HepG2 (cell line): ENCODE measurements around the gene TMCC1. TPM values are rescaled to one million over a fixed set of nuclear protein-coding genes. Genes with fewer than 3 reads are reported as not detected.

ENCODE experiments used
- AHR ChIP-seq: IDR thresholded peaks from 2 replicates; pipeline ENCODE4 v1.6.1; 2018; ENCODE audit warnings: missing genetic modification reagents, missing compliant biosample characterization
- ATF7-NPFF ChIP-seq: sonication (generic); formaldehyde crosslinking; IDR thresholded peaks from 2 replicates; pipeline ENCODE4 v1.8.1; 2023; ENCODE audit warnings: mild to moderate bottlenecking, low read depth, missing genetic modification reagents, moderate library complexity
- ELF1 ChIP-seq: sonication (generic); formaldehyde crosslinking; IDR thresholded peaks from 2 replicates; pipeline ENCODE4 v1.4.0; 2020; ENCODE audit warnings: missing genetic modification reagents
- GZF1 ChIP-seq: sonication (generic); formaldehyde crosslinking; IDR thresholded peaks from 2 replicates; pipeline ENCODE4 v1.5.1; 2020; ENCODE audit warnings: mild to moderate bottlenecking, missing genetic modification reagents
- RFX1 ChIP-seq: fragments of 450-650 bp; IDR thresholded peaks from 2 replicates; pipeline ENCODE4 v1.6.1; 2017
- SIX4 ChIP-seq: sonication (generic); formaldehyde crosslinking; IDR thresholded peaks from 2 replicates; pipeline ENCODE4 v1.4.0; 2020; ENCODE audit warnings: missing genetic modification reagents
- SMARCE1 ChIP-seq: fragments of 450-650 bp; IDR thresholded peaks from 2 replicates; pipeline ENCODE4 v1.6.1; 2017; ENCODE audit warnings: borderline replicate concordance
- SP140L ChIP-seq: sonication (generic); formaldehyde crosslinking; IDR thresholded peaks from 2 replicates; pipeline ENCODE4 v1.4.0; 2020; ENCODE audit warnings: missing genetic modification reagents, borderline replicate concordance
- TAF15 ChIP-seq: fragments of 200-400 bp; formaldehyde crosslinking; IDR thresholded peaks from one replicate; pipeline ENCODE4 v1.6.1; 2018; ENCODE audit warnings: mild to moderate bottlenecking, low read depth, low read length; ENCODE audit not compliant: poor library complexity, severe bottlenecking
- TARDBP ChIP-seq: sonication (generic); formaldehyde crosslinking; IDR thresholded peaks from 2 replicates; pipeline ENCODE4 v1.8.0; 2022; ENCODE audit warnings: mild to moderate bottlenecking, missing genetic modification reagents
- THYN1 ChIP-seq: sonication (generic); formaldehyde crosslinking; IDR thresholded peaks from 2 replicates; pipeline ENCODE4 v1.8.1; 2023; ENCODE audit warnings: low read depth, mild to moderate bottlenecking, moderate library complexity, missing genetic modification reagents, borderline replicate concordance
- ZBTB7A ChIP-seq: sonication (generic); formaldehyde crosslinking; IDR thresholded peaks from 2 replicates; pipeline ENCODE4 v1.8.0; 2022; ENCODE audit warnings: mild to moderate bottlenecking, missing genetic modification reagents
- ZBTB7B ChIP-seq: sonication (generic); formaldehyde crosslinking; IDR thresholded peaks from 2 replicates; pipeline ENCODE4 v1.4.0; 2020; ENCODE audit warnings: missing genetic modification reagents
- ZFP36 ChIP-seq: fragments of 150-350 bp; IDR thresholded peaks from 2 replicates; pipeline ENCODE4 v1.6.1; 2018; ENCODE audit warnings: borderline replicate concordance, low read length, low read depth; ENCODE audit not compliant: partially characterized antibody
- ZFP82 ChIP-seq: sonication (generic); formaldehyde crosslinking; IDR thresholded peaks from 2 replicates; pipeline ENCODE4 v1.5.1; 2020; ENCODE audit warnings: mild to moderate bottlenecking, missing genetic modification reagents, borderline replicate concordance
- ZNF205 ChIP-seq: IDR thresholded peaks from 2 replicates; pipeline ENCODE4 v1.6.1; 2018; ENCODE audit warnings: missing biosample characterization, missing genetic modification reagents
- ZNF558 ChIP-seq: sonication (generic); formaldehyde crosslinking; IDR thresholded peaks from 2 replicates; pipeline ENCODE4 v1.9.0; 2022; ENCODE audit warnings: mild to moderate bottlenecking, missing genetic modification reagents, borderline replicate concordance
- polyA plus RNA-seq, 8 experiments: library from polyadenylated mRNA; depleted of rRNA in 3 of 8; stranded (reverse) in 7 of 8; unstranded in 1 of 8; fragments of >200 nt; fragmentation: Illumina TruSeq in 4 of 8; extraction: Trizol in 4 of 8; gene quantifications; 2 replicates each; pipeline versions ENCODE4 v1.2.1 to v1.2.3, GENCODE V29; 2011 to 2016; ENCODE audit warnings: low read depth in 4 of 8, missing spikeins in 1 of 8, mixed read lengths in 1 of 8; ENCODE audit not compliant: insufficient read depth in 1 of 8
- total RNA-seq, 5 experiments: library from RNA; depleted of rRNA; stranded (reverse); fragments of >200 nt; fragmentation: Illumina TruSeq; extraction: Trizol; gene quantifications; 2 replicates each; pipeline ENCODE4 v1.2.3, GENCODE V29; 2016; ENCODE audit warnings: low read depth in 1 of 5
- TF ChIP-seq, protein P1 (sequence below): sonication (generic); formaldehyde crosslinking; conservative IDR thresholded peaks from 2 replicates; pipeline ENCODE4 v1.8.0; 2022; ENCODE audit warnings: low read depth, missing genetic modification reagents
- TF ChIP-seq, protein P2 (sequence below): IDR thresholded peaks from 2 replicates; pipeline ENCODE4 v1.6.1; 2016; ENCODE audit warnings: low read depth, control low read depth
- TF ChIP-seq, protein P3 (sequence below): sonication (generic); formaldehyde crosslinking; IDR thresholded peaks from 2 replicates; pipeline ENCODE4 v1.4.0; 2020; ENCODE audit warnings: mild to moderate bottlenecking, missing genetic modification reagents
- TF ChIP-seq, protein P4 (sequence below): IDR thresholded peaks from 2 replicates; pipeline ENCODE4 v1.6.1; 2016; ENCODE audit warnings: missing compliant biosample characterization, missing genetic modification reagents, borderline replicate concordance
- TF ChIP-seq, protein P5 (sequence below): sonication (generic); formaldehyde crosslinking; IDR thresholded peaks from 2 replicates; pipeline ENCODE4 v1.4.0; 2020; ENCODE audit warnings: missing genetic modification reagents

Gene TMCC1
- total and polyA plus RNA-seq, 2 of the 13 experiments (the other 11 are each of a cell fraction or from before 2014, with no cell fraction given): 12.1 to 264 TPM

DNA sequence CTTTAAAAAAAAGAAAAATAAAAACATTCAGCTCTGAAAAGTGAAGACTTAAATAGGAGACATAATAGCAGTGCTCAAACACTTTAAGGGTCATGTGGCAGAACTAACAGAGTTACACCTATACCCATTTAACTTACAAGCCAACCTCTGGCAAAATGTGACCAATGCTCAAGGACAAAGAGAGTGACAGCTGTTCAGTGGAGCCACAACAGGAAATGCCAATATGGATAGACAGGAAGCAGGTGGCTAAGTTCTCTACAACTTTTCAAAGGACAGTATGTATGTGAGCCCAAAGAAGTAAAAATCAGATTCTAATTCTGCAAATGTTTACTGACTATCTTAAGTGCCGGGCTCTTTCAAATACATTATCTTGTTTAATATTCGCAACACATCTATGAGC, 3.4 kb downstream of the TMCC1 start (continued):
- TF ChIP-seq RFX1: no peak
- TF ChIP-seq, protein P1, sequence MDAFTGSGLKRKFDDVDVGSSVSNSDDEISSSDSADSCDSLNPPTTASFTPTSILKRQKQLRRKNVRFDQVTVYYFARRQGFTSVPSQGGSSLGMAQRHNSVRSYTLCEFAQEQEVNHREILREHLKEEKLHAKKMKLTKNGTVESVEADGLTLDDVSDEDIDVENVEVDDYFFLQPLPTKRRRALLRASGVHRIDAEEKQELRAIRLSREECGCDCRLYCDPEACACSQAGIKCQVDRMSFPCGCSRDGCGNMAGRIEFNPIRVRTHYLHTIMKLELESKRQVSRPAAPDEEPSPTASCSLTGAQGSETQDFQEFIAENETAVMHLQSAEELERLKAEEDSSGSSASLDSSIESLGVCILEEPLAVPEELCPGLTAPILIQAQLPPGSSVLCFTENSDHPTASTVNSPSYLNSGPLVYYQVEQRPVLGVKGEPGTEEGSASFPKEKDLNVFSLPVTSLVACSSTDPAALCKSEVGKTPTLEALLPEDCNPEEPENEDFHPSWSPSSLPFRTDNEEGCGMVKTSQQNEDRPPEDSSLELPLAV: no peak
- no peak for TF ChIP-seq SIX4
- peak; percentile 70 for TF ChIP-seq ELF1 (CRISPR knock-in tag)
- TF ChIP-seq ZBTB7A (CRISPR knock-in tag): no peak
- no peak for TF ChIP-seq ZFP82 (CRISPR knock-in tag)
- no peak for TF ChIP-seq TAF15
- TF ChIP-seq, protein P2, sequence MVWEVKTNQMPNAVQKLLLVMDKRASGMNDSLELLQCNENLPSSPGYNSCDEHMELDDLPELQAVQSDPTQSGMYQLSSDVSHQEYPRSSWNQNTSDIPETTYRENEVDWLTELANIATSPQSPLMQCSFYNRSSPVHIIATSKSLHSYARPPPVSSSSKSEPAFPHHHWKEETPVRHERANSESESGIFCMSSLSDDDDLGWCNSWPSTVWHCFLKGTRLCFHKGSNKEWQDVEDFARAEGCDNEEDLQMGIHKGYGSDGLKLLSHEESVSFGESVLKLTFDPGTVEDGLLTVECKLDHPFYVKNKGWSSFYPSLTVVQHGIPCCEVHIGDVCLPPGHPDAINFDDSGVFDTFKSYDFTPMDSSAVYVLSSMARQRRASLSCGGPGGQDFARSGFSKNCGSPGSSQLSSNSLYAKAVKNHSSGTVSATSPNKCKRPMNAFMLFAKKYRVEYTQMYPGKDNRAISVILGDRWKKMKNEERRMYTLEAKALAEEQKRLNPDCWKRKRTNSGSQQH (CRISPR knock-in tag): no peak
- peak; percentile 37; the same call in 1 of the 2 replicates for TF ChIP-seq TARDBP
- no peak for TF ChIP-seq ZFP36
- TF ChIP-seq SMARCE1: no peak
- no peak for TF ChIP-seq ZNF558 (CRISPR knock-in tag)
- TF ChIP-seq, protein P3, sequence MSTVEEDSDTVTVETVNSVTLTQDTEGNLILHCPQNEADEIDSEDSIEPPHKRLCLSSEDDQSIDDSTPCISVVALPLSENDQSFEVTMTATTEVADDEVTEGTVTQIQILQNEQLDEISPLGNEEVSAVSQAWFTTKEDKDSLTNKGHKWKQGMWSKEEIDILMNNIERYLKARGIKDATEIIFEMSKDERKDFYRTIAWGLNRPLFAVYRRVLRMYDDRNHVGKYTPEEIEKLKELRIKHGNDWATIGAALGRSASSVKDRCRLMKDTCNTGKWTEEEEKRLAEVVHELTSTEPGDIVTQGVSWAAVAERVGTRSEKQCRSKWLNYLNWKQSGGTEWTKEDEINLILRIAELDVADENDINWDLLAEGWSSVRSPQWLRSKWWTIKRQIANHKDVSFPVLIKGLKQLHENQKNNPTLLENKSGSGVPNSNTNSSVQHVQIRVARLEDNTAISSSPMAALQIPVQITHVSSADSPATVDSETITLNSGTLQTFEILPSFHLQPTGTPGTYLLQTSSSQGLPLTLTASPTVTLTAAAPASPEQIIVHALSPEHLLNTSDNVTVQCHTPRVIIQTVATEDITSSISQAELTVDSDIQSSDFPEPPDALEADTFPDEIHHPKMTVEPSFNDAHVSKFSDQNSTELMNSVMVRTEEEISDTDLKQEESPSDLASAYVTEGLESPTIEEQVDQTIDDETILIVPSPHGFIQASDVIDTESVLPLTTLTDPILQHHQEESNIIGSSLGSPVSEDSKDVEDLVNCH (CRISPR knock-in tag): no peak
- no peak for TF ChIP-seq ATF7-NPFF
- no peak for TF ChIP-seq ZBTB7B (CRISPR knock-in tag)
- no peak for TF ChIP-seq ZNF205 (CRISPR knock-in tag)
- TF ChIP-seq AHR: no peak
- TF ChIP-seq, protein P4, sequence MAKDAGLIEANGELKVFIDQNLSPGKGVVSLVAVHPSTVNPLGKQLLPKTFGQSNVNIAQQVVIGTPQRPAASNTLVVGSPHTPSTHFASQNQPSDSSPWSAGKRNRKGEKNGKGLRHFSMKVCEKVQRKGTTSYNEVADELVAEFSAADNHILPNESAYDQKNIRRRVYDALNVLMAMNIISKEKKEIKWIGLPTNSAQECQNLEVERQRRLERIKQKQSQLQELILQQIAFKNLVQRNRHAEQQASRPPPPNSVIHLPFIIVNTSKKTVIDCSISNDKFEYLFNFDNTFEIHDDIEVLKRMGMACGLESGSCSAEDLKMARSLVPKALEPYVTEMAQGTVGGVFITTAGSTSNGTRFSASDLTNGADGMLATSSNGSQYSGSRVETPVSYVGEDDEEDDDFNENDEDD: no peak
- TF ChIP-seq SP140L (CRISPR knock-in tag): no peak
- TF ChIP-seq GZF1: no peak
- TF ChIP-seq THYN1: no peak
- TF ChIP-seq, protein P5, sequence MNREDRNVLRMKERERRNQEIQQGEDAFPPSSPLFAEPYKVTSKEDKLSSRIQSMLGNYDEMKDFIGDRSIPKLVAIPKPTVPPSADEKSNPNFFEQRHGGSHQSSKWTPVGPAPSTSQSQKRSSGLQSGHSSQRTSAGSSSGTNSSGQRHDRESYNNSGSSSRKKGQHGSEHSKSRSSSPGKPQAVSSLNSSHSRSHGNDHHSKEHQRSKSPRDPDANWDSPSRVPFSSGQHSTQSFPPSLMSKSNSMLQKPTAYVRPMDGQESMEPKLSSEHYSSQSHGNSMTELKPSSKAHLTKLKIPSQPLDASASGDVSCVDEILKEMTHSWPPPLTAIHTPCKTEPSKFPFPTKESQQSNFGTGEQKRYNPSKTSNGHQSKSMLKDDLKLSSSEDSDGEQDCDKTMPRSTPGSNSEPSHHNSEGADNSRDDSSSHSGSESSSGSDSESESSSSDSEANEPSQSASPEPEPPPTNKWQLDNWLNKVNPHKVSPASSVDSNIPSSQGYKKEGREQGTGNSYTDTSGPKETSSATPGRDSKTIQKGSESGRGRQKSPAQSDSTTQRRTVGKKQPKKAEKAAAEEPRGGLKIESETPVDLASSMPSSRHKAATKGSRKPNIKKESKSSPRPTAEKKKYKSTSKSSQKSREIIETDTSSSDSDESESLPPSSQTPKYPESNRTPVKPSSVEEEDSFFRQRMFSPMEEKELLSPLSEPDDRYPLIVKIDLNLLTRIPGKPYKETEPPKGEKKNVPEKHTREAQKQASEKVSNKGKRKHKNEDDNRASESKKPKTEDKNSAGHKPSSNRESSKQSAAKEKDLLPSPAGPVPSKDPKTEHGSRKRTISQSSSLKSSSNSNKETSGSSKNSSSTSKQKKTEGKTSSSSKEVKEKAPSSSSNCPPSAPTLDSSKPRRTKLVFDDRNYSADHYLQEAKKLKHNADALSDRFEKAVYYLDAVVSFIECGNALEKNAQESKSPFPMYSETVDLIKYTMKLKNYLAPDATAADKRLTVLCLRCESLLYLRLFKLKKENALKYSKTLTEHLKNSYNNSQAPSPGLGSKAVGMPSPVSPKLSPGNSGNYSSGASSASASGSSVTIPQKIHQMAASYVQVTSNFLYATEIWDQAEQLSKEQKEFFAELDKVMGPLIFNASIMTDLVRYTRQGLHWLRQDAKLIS (CRISPR knock-in tag): no peak
